ENCODE results near the gene HOMER1.

Gene HOMER1

GRCh38 chr5:79333852-79334557 is 179.9 kb downstream of the HOMER1 start:
- in situ Hi-C loops (cut with MboI; ENCODE audit: low sequenced_read_pairs) = no loop called here

- in situ Hi-C loops (cut with MboI; ENCODE audit: low sequenced_read_pairs) = no loop called here
Measured at GRCh38 chr5:79330071-79330470, 183.9 kb downstream of the HOMER1 start.

- in situ Hi-C loops (cut with MboI; ENCODE audit: low sequenced_read_pairs) = no loop called here
Measured at GRCh38 chr5:79329453-79329852, 184.5 kb downstream of the HOMER1 start.

Data from hTERT RPE-1 (cell line).